Measurements from ENCODE around the gene CNTN4.

Gene CNTN4

DNA sequence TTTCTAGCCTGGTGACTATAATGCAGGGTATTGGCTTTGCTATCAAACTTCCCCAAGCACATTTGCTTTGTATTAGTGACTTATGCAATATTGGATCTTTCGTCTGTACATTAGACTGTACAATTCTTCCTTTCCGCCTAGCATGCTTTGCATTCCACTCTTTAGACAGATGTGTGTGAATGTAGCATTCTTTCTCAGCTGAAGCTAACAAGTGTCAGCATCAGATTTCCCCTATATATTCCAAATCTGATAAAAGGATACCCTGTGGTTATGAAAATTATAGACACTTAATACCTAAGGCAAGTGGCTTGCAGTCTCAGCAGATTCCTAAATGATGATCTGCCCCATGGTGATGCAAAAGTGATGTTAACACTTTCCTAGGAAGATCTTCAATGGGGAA lies 360.1 kb downstream of the CNTN4 start:
- TF ChIP-seq, protein P1, sequence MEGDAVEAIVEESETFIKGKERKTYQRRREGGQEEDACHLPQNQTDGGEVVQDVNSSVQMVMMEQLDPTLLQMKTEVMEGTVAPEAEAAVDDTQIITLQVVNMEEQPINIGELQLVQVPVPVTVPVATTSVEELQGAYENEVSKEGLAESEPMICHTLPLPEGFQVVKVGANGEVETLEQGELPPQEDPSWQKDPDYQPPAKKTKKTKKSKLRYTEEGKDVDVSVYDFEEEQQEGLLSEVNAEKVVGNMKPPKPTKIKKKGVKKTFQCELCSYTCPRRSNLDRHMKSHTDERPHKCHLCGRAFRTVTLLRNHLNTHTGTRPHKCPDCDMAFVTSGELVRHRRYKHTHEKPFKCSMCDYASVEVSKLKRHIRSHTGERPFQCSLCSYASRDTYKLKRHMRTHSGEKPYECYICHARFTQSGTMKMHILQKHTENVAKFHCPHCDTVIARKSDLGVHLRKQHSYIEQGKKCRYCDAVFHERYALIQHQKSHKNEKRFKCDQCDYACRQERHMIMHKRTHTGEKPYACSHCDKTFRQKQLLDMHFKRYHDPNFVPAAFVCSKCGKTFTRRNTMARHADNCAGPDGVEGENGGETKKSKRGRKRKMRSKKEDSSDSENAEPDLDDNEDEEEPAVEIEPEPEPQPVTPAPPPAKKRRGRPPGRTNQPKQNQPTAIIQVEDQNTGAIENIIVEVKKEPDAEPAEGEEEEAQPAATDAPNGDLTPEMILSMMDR (conservative IDR thresholded peaks at IDR 0.05; ENCODE audit: low read depth, low read length), result no peak
- H3K79me2 ChIP-seq (ENCODE audit: insufficient read depth, low read depth), result no peaks in the 10 kb centered on the region
- H3K36me3 ChIP-seq (ENCODE audit: insufficient read depth), result no peaks in the 10 kb centered on the region
- H3K4me1 ChIP-seq (ENCODE audit: low read depth, poor library complexity, severe bottlenecking), result no peaks in the 10 kb centered on the region
- H3K27me3 ChIP-seq (ENCODE audit: insufficient read depth, low read depth), result no peaks in the 10 kb centered on the region
- H3K4me2 ChIP-seq, result no peak overlapping the region
- H3K27ac ChIP-seq, result no peak overlapping the region
- H2AFZ ChIP-seq (ENCODE audit: low read depth), result no peak overlapping the region
- no peak overlapping the region for H3K9ac ChIP-seq
- H4K20me1 ChIP-seq (ENCODE audit: insufficient read depth), result no peaks in the 10 kb centered on the region
- no peak overlapping the region for H3K4me3 ChIP-seq (IDR thresholded peaks at IDR 0.05; ENCODE audit: insufficient read depth, low read depth, low read length)

DNA sequence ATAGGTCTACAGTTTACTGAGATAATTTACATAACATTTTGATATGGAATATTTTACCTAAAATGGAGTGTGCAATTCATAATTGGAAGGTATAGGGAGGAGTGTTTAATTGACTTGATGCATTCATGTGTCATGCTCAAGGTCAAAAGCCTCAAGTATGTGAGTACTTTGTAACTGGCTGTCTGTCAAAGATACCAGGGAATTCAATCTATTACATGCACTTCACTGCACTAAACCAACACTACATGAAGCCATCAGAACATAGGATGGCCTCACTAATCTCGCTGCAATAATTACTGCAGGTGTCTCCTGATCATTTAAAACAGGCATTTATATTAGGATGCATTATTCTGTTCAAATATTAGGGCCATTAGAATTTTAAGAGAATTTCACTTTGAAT lies 367.2 kb downstream of the CNTN4 start:
- H3K27me3 ChIP-seq (ENCODE audit: insufficient read depth, low read depth), result no peaks in the 10 kb centered on the region
- TF ChIP-seq, protein P1 (conservative IDR thresholded peaks at IDR 0.05; ENCODE audit: low read depth, low read length), result no peak
- H3K36me3 ChIP-seq (ENCODE audit: insufficient read depth), result no peaks in the 10 kb centered on the region
- H3K79me2 ChIP-seq (ENCODE audit: insufficient read depth, low read depth), result no peaks in the 10 kb centered on the region
- H3K4me3 ChIP-seq (IDR thresholded peaks at IDR 0.05; ENCODE audit: insufficient read depth, low read depth, low read length), result no peak overlapping the region
- H3K4me2 ChIP-seq, result no peak overlapping the region
- H3K4me1 ChIP-seq (ENCODE audit: low read depth, poor library complexity, severe bottlenecking), result no peaks in the 10 kb centered on the region
- no peak overlapping the region for H3K27ac ChIP-seq
- H3K9ac ChIP-seq, result no peak overlapping the region
- no peaks in the 10 kb centered on the region for H4K20me1 ChIP-seq (ENCODE audit: insufficient read depth)
- H2AFZ ChIP-seq (ENCODE audit: low read depth), result no peak overlapping the region

DNA sequence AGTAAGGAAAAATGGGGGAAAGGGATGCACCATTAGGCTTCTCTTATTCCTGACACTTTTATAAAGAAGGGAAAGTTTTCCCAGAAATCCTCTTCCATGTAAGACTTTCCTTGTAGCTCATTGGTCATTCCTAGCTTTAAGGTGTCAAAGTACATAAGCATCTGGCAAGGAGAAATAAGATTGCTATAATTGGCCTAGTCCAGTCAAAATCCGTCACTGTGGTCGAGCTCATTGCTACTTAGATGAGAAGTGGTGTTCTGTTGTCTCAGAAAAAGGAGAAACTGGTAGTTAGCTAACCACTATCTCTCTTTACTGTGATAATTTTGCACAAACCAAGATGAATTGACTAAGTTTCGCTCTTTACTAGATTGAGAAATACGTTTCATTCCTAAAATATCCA lies 370.1 kb downstream of the CNTN4 start:
- Histone ChIP-seq H3K9ac (no peak overlapping the region), H3K27me3 (ENCODE audit: insufficient read depth, low read depth) (no peaks in the 10 kb centered on the region), H3K27ac (no peak overlapping the region), H3K79me2 (ENCODE audit: insufficient read depth, low read depth) (no peaks in the 10 kb centered on the region), H3K4me2 (no peak overlapping the region), H3K36me3 (ENCODE audit: insufficient read depth) (no peaks in the 10 kb centered on the region), H3K4me3 (IDR thresholded peaks at IDR 0.05; ENCODE audit: insufficient read depth, low read depth, low read length) (no peak overlapping the region), H3K4me1 (ENCODE audit: low read depth, poor library complexity, severe bottlenecking) (no peaks in the 10 kb centered on the region), H2AFZ (ENCODE audit: low read depth) (no peak overlapping the region), H4K20me1 (ENCODE audit: insufficient read depth) (no peaks in the 10 kb centered on the region)
- TF ChIP-seq, protein P1 (conservative IDR thresholded peaks at IDR 0.05; ENCODE audit: low read depth, low read length), result no peak

DNA sequence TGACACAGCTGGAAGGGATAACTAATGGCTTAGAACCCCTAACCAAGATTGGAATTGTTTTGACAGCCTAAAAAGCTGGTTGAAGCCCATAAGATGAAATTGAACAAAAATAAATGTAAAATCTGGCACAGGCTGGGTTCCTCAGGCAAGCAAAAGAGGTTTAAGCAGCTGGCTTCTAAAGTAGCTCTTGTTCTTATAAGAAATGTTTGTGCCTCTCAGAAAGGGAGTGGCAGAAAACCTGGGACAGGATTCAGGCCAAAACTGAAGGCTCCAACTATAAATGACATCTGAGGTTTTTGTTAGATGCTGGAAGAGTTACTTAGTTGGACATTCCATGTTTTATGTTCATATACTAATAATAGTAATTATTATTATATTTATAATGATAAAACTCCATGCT lies 378.3 kb downstream of the CNTN4 start:
- TF ChIP-seq, protein P1 (conservative IDR thresholded peaks at IDR 0.05; ENCODE audit: low read depth, low read length), result no peak
- H2AFZ ChIP-seq (ENCODE audit: low read depth), result no peak overlapping the region
- no peaks in the 10 kb centered on the region for H4K20me1 ChIP-seq (ENCODE audit: insufficient read depth)
- H3K4me1 ChIP-seq (ENCODE audit: low read depth, poor library complexity, severe bottlenecking), result no peaks in the 10 kb centered on the region
- H3K4me3 ChIP-seq (IDR thresholded peaks at IDR 0.05; ENCODE audit: insufficient read depth, low read depth, low read length), result no peak overlapping the region
- no peaks in the 10 kb centered on the region for H3K36me3 ChIP-seq (ENCODE audit: insufficient read depth)
- H3K79me2 ChIP-seq (ENCODE audit: insufficient read depth, low read depth), result no peaks in the 10 kb centered on the region
- no peaks in the 10 kb centered on the region for H3K27me3 ChIP-seq (ENCODE audit: insufficient read depth, low read depth)
- no peak overlapping the region for H3K27ac ChIP-seq
- H3K4me2 ChIP-seq, result no peak overlapping the region
- no peak overlapping the region for H3K9ac ChIP-seq

DNA sequence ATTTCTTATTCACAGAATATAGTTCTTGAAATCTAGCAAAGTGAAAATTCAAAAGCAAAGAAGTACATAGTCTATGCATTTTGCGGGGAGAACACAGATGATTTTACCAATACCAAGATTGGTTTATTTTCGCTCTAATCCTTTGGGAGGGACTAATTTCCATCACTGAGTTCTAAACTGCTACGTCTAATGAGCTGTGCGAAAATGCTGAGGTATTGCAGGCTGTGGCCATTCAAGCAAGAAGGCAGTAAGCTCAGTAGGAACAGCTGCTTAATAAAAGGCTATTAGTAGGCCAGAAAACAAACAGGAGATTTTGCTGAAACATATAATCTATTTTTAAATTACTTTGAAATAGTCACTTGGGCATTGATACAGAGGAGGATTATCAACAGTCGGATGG lies 379.0 kb downstream of the CNTN4 start:
- Histone ChIP-seq H4K20me1 (ENCODE audit: insufficient read depth) (no peaks in the 10 kb centered on the region), H3K27me3 (ENCODE audit: insufficient read depth, low read depth) (no peaks in the 10 kb centered on the region), H3K9ac (no peak overlapping the region), H3K4me1 (ENCODE audit: low read depth, poor library complexity, severe bottlenecking) (no peaks in the 10 kb centered on the region), H3K4me2 (no peak overlapping the region), H3K79me2 (ENCODE audit: insufficient read depth, low read depth) (no peaks in the 10 kb centered on the region), H3K36me3 (ENCODE audit: insufficient read depth) (no peaks in the 10 kb centered on the region), H3K4me3 (IDR thresholded peaks at IDR 0.05; ENCODE audit: insufficient read depth, low read depth, low read length) (no peak overlapping the region), H3K27ac (no peak overlapping the region), H2AFZ (ENCODE audit: low read depth) (no peak overlapping the region)
- TF ChIP-seq, protein P1 (conservative IDR thresholded peaks at IDR 0.05; ENCODE audit: low read depth, low read length), result no peak

Data from KMS-11 (cell line).